ENCODE results near the gene GPR141.

GPR141 gene

DNA sequence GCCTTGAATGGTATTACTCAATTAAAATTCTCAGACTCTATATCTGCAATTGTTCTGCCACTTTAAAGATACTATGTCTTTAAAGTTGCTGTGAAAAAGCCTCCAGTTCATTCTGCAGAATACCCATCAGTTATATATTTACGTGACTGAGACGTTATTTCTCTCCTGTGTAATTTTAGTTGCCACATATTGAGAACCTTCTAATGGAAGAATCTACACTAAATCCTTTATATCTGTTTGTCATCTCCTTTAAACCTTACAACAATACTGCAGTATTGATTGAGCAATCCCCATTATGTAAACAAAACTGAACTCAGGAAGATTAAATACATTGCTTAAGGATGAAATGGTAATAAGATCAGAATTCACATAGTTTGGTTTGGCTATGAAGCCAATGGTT is 30.0 kb downstream of the GPR141 start:
- TF ChIP-seq, protein P1, sequence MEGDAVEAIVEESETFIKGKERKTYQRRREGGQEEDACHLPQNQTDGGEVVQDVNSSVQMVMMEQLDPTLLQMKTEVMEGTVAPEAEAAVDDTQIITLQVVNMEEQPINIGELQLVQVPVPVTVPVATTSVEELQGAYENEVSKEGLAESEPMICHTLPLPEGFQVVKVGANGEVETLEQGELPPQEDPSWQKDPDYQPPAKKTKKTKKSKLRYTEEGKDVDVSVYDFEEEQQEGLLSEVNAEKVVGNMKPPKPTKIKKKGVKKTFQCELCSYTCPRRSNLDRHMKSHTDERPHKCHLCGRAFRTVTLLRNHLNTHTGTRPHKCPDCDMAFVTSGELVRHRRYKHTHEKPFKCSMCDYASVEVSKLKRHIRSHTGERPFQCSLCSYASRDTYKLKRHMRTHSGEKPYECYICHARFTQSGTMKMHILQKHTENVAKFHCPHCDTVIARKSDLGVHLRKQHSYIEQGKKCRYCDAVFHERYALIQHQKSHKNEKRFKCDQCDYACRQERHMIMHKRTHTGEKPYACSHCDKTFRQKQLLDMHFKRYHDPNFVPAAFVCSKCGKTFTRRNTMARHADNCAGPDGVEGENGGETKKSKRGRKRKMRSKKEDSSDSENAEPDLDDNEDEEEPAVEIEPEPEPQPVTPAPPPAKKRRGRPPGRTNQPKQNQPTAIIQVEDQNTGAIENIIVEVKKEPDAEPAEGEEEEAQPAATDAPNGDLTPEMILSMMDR (IDR thresholded peaks at IDR 0.05; ENCODE audit: low read depth, low read length, missing control alignments), result no peak
- no peak for DNase-seq (ENCODE audit: extremely low read depth, low read depth)
- no peak overlapping the region for H3K4me3 ChIP-seq (replicated peaks; ENCODE audit: low read depth, low read length)

DNA sequence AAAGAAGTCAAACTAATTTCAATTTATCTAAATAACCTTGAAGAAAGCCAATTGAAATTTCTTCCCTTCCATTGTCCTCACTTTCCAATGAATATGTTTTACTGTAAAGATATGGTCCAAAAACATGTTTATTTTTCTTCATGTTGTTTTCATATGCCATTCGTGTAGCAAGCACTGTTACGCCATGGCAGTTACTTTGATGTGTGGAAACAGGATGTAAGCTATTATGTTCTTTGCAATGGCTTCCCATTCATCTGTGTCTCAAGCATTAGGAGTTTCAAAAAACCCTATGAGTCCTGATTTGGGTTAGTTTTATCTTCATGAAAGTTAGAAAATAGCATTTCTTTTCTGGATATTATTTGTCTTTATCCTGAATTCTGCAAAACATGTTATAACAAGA is 31.0 kb downstream of the GPR141 start:
- no peak for DNase-seq (ENCODE audit: extremely low read depth, low read depth)
- TF ChIP-seq, protein P1 (IDR thresholded peaks at IDR 0.05; ENCODE audit: low read depth, low read length, missing control alignments), result no peak

DNA sequence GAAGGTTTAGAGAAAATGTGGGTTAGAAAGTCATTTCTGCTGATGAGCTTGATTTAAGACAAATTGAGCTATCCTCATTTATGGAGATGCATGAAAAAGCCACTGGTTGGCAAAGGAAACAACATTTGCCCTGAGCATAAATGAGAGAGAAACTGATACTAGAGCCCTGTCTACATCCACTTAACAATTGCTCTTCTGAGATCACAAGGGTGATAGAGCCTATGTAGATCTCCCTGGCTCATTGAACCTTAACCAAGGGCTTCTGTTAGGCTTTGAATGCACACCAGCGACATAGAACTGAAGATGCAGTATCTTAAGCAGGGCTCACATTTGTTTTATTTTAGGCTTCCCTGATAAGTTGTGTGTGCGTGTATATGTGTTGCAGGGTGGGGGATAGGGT is 35.0 kb downstream of the GPR141 start:
- TF ChIP-seq, protein P1 (IDR thresholded peaks at IDR 0.05; ENCODE audit: low read depth, low read length, missing control alignments), result no peak

More for the DNA sequence above, 31.0 kb downstream of the GPR141 start:
- no peak overlapping the region for H3K4me3 ChIP-seq (replicated peaks; ENCODE audit: low read depth, low read length)

GRCh38 chr7:37719077-37719476 is 35.5 kb downstream of the GPR141 start:
- no peak overlapping the region for H3K4me3 ChIP-seq (replicated peaks; ENCODE audit: low read depth, low read length)
- DNase-seq (ENCODE audit: extremely low read depth, low read depth), result no peak
- TF ChIP-seq, protein P1 (IDR thresholded peaks at IDR 0.05; ENCODE audit: low read depth, low read length, missing control alignments), result no peak

More for the DNA sequence above, 35.0 kb downstream of the GPR141 start:
- H3K4me3 ChIP-seq (replicated peaks; ENCODE audit: low read depth, low read length), result no peak overlapping the region
- no peak for DNase-seq (ENCODE audit: extremely low read depth, low read depth)

- H3K4me3 ChIP-seq (replicated peaks; ENCODE audit: low read depth, low read length), result no peak overlapping the region
- TF ChIP-seq, protein P1 (IDR thresholded peaks at IDR 0.05; ENCODE audit: low read depth, low read length, missing control alignments), result no peak
- DNase-seq (ENCODE audit: extremely low read depth, low read depth), result no peak
These were observed 41.2 kb downstream of the GPR141 start for GRCh38 chr7:37724732-37725131.

- no peak overlapping the region for H3K4me3 ChIP-seq (replicated peaks; ENCODE audit: low read depth, low read length)
- TF ChIP-seq, protein P1 (IDR thresholded peaks at IDR 0.05; ENCODE audit: low read depth, low read length, missing control alignments), result no peak
- DNase-seq (ENCODE audit: extremely low read depth, low read depth), result no peak
These were observed 42.5 kb downstream of the GPR141 start for GRCh38 chr7:37726016-37726415.

- DNase-seq (ENCODE audit: extremely low read depth, low read depth), result no peak
- H3K4me3 ChIP-seq (replicated peaks; ENCODE audit: low read depth, low read length), result no peak overlapping the region
- TF ChIP-seq, protein P1 (IDR thresholded peaks at IDR 0.05; ENCODE audit: low read depth, low read length, missing control alignments), result no peak
These were observed 45.2 kb downstream of the GPR141 start for GRCh38 chr7:37728747-37729146.

All from HFF-Myc (cell line).